ENCODE data around the gene U2AF1L4.

U2AF1L4 gene

DNA sequence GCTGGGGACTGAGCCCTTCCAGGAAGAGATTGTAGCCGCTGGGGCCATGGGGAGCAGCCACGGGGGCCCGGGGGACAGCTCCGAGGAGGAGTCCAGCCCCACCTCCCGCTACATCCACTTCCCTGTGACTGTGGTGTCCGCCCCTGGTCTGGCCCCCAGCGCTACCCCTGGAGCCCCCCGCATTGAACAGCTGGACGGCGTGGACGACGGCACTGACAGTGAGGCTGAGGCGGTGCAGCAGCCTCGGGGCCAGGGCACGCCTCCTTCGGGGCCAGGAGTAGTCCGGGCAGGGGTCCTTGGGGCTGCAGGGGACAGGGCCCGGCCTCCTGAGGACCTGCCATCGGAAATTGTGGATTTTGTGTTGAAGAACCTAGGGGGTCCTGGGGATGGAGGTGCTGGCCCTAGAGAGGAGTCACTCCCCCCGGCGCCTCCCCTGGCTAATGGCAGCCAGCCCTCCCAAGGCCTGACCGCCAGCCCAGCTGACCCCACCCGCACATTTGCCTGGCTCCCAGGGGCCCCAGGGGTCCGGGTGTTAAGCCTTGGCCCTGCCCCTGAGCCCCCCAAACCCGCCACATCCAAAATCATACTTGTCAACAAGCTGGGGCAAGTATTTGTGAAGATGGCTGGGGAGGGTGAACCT is 12.6 kb downstream of the U2AF1L4 start:
- DNase-seq (ENCODE audit: low read depth) = no peak
- in situ Hi-C loops (cut with HindIII; ENCODE audit: low sequenced_read_pairs) = no loop called here
- no peak for TF ChIP-seq CTCF (IDR thresholded peaks at IDR 0.05; ENCODE audit: low read depth, low read length, missing control alignments)
- H3K4me3 ChIP-seq (ENCODE audit: low read depth, low read length) = no peak overlapping the region

- TF ChIP-seq CTCF (IDR thresholded peaks at IDR 0.05; ENCODE audit: low read depth, low read length, missing control alignments) = no peak
- H3K4me3 ChIP-seq (ENCODE audit: low read depth, low read length) = no peak overlapping the region
- no peak for DNase-seq (ENCODE audit: low read depth)
- in situ Hi-C loops (cut with HindIII; ENCODE audit: low sequenced_read_pairs) = no loop called here
Observed at GRCh38 chr19:35731779-35732405, 13.3 kb downstream of the U2AF1L4 start.

GRCh38 chr19:35731353-35731752 is 13.9 kb downstream of the U2AF1L4 start:
- DNase-seq (ENCODE audit: low read depth) = no peak
- no peak for TF ChIP-seq CTCF (IDR thresholded peaks at IDR 0.05; ENCODE audit: low read depth, low read length, missing control alignments)
- no peak overlapping the region for H3K4me3 ChIP-seq (ENCODE audit: low read depth, low read length)
- in situ Hi-C loops (cut with HindIII; ENCODE audit: low sequenced_read_pairs) = no loop called here

DNA sequence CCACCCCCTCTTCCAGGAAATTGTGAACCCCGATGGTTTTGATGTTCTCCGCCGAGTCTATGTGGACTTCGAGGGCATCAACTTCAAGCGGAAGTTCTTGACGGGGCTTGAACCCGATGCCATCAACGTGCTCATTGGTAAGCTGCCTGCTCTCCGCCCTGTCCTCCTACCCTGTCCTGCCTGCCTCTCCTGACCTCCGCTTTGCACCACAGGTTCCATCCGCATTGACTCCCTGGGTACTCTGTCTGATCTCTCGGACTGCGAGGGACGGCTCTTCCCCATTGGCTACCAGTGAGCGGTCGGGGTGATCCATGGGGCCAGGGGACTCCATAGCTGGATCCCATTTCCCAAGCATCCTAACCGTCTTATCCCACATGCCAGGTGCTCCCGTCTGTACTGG is 14.9 kb downstream of the U2AF1L4 start:
- in situ Hi-C loops (cut with HindIII; ENCODE audit: low sequenced_read_pairs) = no loop called here
- TF ChIP-seq CTCF (IDR thresholded peaks at IDR 0.05; ENCODE audit: low read depth, low read length, missing control alignments) = no peak
- no peak for DNase-seq (ENCODE audit: low read depth)
- H3K4me3 ChIP-seq (ENCODE audit: low read depth, low read length) = no peak overlapping the region

DNA sequence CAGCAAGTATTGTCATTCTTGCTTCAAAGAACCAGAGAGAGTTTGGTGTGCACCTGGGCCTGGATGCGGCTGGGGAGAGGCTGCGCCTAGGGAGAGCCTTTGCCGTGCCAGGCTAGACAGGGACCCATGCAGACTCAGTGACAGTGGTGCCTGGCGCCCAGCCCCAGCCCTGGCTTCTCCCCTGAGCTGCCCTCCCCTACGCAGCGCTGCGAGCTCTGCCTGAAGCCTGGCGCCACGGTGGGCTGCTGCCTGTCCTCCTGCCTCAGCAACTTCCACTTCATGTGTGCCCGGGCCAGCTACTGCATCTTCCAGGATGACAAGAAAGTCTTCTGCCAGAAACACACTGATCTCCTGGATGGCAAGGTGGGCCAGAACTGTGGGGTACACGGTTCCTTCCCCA is 15.5 kb downstream of the U2AF1L4 start:
- in situ Hi-C loops (cut with HindIII; ENCODE audit: low sequenced_read_pairs) = no loop called here
- no peak for TF ChIP-seq CTCF (IDR thresholded peaks at IDR 0.05; ENCODE audit: low read depth, low read length, missing control alignments)
- DNase-seq (ENCODE audit: low read depth) = no peak
- no peak overlapping the region for H3K4me3 ChIP-seq (ENCODE audit: low read depth, low read length)

DNA sequence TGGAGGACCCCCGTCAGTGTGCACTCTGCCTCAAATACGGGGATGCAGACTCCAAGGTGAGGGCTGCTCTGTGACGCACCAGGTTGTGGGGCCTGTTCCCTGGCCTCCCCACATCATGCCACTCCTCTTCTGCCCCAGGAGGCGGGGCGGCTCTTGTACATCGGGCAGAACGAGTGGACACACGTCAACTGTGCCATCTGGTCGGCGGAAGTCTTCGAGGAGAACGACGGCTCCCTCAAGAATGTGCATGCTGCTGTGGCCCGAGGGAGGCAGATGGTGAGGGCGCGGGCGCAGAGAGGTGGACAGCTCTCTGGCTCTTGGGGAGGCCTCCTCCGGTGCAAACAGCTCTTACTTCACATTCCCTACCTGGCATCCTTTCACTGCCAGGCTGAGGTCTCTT is 16.2 kb downstream of the U2AF1L4 start:
- in situ Hi-C loops (cut with HindIII; ENCODE audit: low sequenced_read_pairs) = no loop called here
- no peak for TF ChIP-seq CTCF (IDR thresholded peaks at IDR 0.05; ENCODE audit: low read depth, low read length, missing control alignments)
- H3K4me3 ChIP-seq (ENCODE audit: low read depth, low read length) = no peak overlapping the region
- DNase-seq (ENCODE audit: low read depth) = no peak
